MCF 10A (cell line): ENCODE data around the gene CFAP210. TPM values are rescaled to one million over a fixed set of nuclear protein-coding genes. Genes with fewer than 3 reads are reported as not detected.
"Not testable (repeated sequence)": the region's sequence is repeated elsewhere in the genome, so short reads cannot be mapped to it uniquely, and the experiment has no call there.

Experiments
- BruUV-seq: library from RNA; stranded (reverse); fragments of 400-500 nt; replicated peaks from 2 replicates; lab custom pipeline; 2021; lab: Mats Ljungman, UMichigan
- CTCF ChIA-PET: fragments of 300-600 bp; sonication (Branson Sonifier 250); formaldehyde crosslinking; extraction: SDS; loops from one replicate; lab custom pipeline; 2021; ENCODE audit warnings: antibody characterized with exemption, inconsistent platforms; lab: Yijun Ruan, JAX
- POLR2A ChIA-PET: fragments of 300-600, 350-650 bp; sonication (Branson Sonifier 250); formaldehyde crosslinking; extraction: SDS; loops from one replicate; lab custom pipeline; 2020; ENCODE audit warnings: antibody characterized with exemption, inconsistent platforms; lab: Yijun Ruan, JAX
- DNase-seq: peaks from one replicate; pipeline ENCODE4 v3.0.0-alpha.2; 2018; ENCODE audit not compliant: unreplicated experiment
- H3K27ac Mint-ChIP-seq: one replicate; pipeline ENCODE4 v1.8.0; 2022; ENCODE audit warnings: mild to moderate bottlenecking, low read depth, mixed read lengths; ENCODE audit not compliant: unreplicated experiment
- H3K27me3 Mint-ChIP-seq: one replicate; pipeline ENCODE4 v1.8.0; 2022; ENCODE audit warnings: mixed read lengths; ENCODE audit not compliant: insufficient read depth, unreplicated experiment
- H3K36me3 Mint-ChIP-seq: one replicate; pipeline ENCODE4 v1.8.0; 2022; ENCODE audit warnings: mild to moderate bottlenecking, moderate library complexity, mixed read lengths; ENCODE audit not compliant: insufficient read depth, unreplicated experiment
- H3K4me1 Mint-ChIP-seq: one replicate; pipeline ENCODE4 v1.8.0; 2022; ENCODE audit warnings: mixed read lengths; ENCODE audit not compliant: insufficient read depth, unreplicated experiment
- H3K4me3 Mint-ChIP-seq: one replicate; pipeline ENCODE4 v1.8.0; 2022; ENCODE audit warnings: mild to moderate bottlenecking, moderate library complexity, mixed read lengths; ENCODE audit not compliant: unreplicated experiment
- H3K9me3 Mint-ChIP-seq: one replicate; pipeline ENCODE4 v1.8.0; 2022; ENCODE audit warnings: mixed read lengths; ENCODE audit not compliant: unreplicated experiment
- CTCF ChIP-seq: fragments of 200-600 bp; IDR thresholded peaks from one replicate; pipeline ENCODE4 v1.8.0; 2022; ENCODE audit warnings: antibody characterized with exemption, mild to moderate bottlenecking; ENCODE audit not compliant: unreplicated experiment
- intact Hi-C: fragments of 100-400 bp; cut with micrococcal nuclease; formaldehyde crosslinking; loops from 2 replicates; pipeline ENCODE4 v1.14.1; 2022
- total RNA-seq: library from RNA; stranded (reverse); gene quantifications from 2 replicates; pipeline ENCODE4 v1.2.3, GENCODE V29; 2022

Gene CFAP210
- total RNA-seq, 1 experiment from 2014 or later = not detected

- DNase-seq = no peak
- TF ChIP-seq CTCF = no peak
- POLR2A ChIA-PET = interaction anchor here (0.7 to 1.2 kb wide), 2 partner anchors 15 to 26 kb away, joined by 3 read pairs; partner anchors contain the start of gene FASTKD1
- Mint-ChIP-seq H3K27ac (no peak overlapping the region), H3K4me3 (no peak overlapping the region), H3K27me3 (no peaks in the 10 kb centered on the region), H3K36me3 (peaks cover 33% of the 10 kb centered on the region), H3K4me1 (no peaks in the 10 kb centered on the region), H3K9me3 (no peaks in the 10 kb centered on the region)
- no TSS peak for BruUV-seq
- CTCF ChIA-PET = no interaction called here
- intact Hi-C loops = no loop called here
Measured at GRCh38 chr2:169599568-169599967, 94.6 kb downstream of the CFAP210 start.

- H3K36me3 Mint-ChIP-seq = peaks cover 27% of the 10 kb centered on the region
- no TSS peak for BruUV-seq
- H3K4me3 Mint-ChIP-seq = no peak overlapping the region
- H3K27ac Mint-ChIP-seq = no peak overlapping the region
- no peaks in the 10 kb centered on the region for H3K4me1 Mint-ChIP-seq
- no peak for TF ChIP-seq CTCF
- no peak for DNase-seq
- no peaks in the 10 kb centered on the region for H3K9me3 Mint-ChIP-seq
- CTCF ChIA-PET = no interaction called here
- H3K27me3 Mint-ChIP-seq = no peaks in the 10 kb centered on the region
- intact Hi-C loops = no loop called here
- POLR2A ChIA-PET = interaction anchor here (1.2 kb wide), 1 partner anchor 26 kb away, joined by 3 read pairs; the partner anchor contains the start of gene FASTKD1
Measured at GRCh38 chr2:169598982-169599381, 95.2 kb downstream of the CFAP210 start.

- H3K9me3 Mint-ChIP-seq, H3K4me3 Mint-ChIP-seq, H3K27me3 Mint-ChIP-seq, intact Hi-C loops, H3K27ac Mint-ChIP-seq, DNase-seq, H3K4me1 Mint-ChIP-seq, CTCF ChIA-PET, BruUV-seq: not testable (repeated sequence)
- POLR2A ChIA-PET = interaction anchor here (0.6 kb wide), 1 partner anchor 167 kb away, joined by 3 read pairs; no protein-coding TSS in a partner anchor
- peaks cover 36% of the 10 kb centered on the region for H3K36me3 Mint-ChIP-seq
Measured at GRCh38 chr2:169596546-169596945, 97.7 kb downstream of the CFAP210 start.

Other genes starting within 250 kb of the CFAP210 start
- gene BBS5, start 214.9 kb downstream of the CFAP210 start, total RNA-seq = 9.0 and 12.7 TPM in 2 replicates
- gene KLHL41, start 184.7 kb downstream of the CFAP210 start, total RNA-seq = 0.34 and 0.35 TPM in 2 replicates
- 34.5 and 39.9 TPM in 2 replicates for gene FASTKD1, start 120.5 kb downstream of the CFAP210 start, total RNA-seq
- gene PPIG, start 110.1 kb downstream of the CFAP210 start, total RNA-seq = 64.7 and 80.2 TPM in 2 replicates
- 5.4 and 6.0 TPM in 2 replicates for gene PHOSPHO2, start 64 bp upstream of the CFAP210 start, total RNA-seq
- 4.6 and 6.1 TPM in 2 replicates for gene KLHL23, start 39.4 kb upstream of the CFAP210 start, total RNA-seq
- 98.0 and 113 TPM in 2 replicates for gene SSB, start 104.5 kb upstream of the CFAP210 start, total RNA-seq
- gene METTL5, start 130.5 kb upstream of the CFAP210 start, total RNA-seq = 68.0 and 109 TPM in 2 replicates
- 28.7 and 30.0 TPM in 2 replicates for gene UBR3, start 133.0 kb upstream of the CFAP210 start, total RNA-seq